ENCODE data around the gene C1D.
A peak's percentile ranks its signal among the peaks of the same experiment; 100 is the strongest.
"Not testable (repeated sequence)": the region's sequence is repeated elsewhere in the genome, so short reads cannot be mapped to it uniquely, and the experiment has no call there.

C1D gene, protein sequence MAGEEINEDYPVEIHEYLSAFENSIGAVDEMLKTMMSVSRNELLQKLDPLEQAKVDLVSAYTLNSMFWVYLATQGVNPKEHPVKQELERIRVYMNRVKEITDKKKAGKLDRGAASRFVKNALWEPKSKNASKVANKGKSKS

DNA sequence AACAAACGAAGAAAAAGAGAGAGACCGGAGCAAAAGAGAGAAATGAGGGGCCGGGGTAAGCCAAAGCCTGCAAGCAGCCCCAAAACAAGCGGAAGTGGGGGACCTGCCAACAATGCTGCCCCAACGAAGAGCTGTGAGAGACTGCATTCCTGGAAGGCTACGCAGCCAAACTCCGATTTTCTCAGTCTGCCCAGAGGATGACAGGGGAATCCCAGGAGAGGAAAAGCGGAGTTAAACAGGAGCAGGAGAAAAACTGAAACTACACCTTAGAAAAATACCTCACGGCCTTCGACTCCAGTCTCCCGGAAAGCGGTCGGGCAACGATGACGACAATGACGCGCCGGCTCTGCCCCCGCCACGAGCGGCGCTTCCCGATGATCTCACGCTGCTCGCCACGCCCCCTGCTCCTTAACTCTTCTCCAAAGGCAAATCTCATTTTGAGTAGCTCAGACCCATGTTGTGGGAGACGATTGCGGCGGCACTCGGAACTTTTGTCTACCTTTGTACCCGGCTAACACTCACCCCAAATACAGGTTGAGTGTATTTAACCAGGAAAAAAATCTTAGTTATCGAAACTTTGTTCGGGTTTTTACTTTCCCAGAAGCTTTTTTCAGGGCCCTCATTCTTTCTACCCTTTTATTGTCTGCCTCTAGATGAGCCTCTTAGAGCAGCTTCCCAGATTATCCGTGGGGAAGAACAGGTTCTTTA lies at the start of gene C1D:
C1D (minus strand) TSS at position 325 of the 708 bp plus-strand sequence. CDS start 15,694 bp downstream, outside the sequence.
- DNase-seq: peak; percentile 84

DNA sequence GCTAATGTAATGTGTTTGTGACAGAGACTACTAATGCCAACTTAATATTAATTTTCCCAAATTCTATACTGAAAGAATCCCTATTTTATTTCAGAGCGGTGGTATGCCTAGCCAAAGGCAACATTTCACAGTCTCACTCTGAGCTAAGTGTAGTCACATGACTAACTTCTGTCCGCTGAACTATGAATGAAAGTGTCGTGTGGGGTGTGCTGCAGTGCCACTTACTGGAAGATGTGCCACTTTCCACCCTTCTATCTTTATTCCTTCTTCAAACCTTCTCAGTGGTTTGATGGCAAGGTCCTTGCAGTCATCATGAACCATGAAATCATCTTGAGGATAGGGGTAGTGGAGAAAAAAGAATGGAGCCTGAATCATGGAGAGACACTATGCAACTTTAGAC lies 47.3 kb upstream of the C1D start:
- DNase-seq: no peak

DNA sequence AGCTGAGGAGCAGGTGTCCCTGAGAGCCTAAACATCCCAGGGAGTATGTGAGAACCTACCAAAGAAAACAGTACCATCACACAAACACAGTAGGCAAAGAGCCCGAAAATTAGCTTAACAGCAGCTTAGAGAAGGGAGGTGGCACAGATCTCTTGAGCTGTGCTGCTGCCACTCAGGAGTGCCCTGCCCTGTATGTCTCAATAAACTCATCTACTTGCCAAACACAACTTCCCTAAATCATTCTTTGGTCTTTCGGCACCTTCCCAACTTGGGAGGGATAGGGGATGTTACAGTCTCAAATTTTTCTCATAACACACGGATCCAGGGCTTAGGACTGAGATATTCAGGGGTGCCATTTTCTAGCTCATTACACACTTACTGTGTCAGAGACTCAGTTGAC lies 45.3 kb upstream of the C1D start:
- no peak for DNase-seq

DNA sequence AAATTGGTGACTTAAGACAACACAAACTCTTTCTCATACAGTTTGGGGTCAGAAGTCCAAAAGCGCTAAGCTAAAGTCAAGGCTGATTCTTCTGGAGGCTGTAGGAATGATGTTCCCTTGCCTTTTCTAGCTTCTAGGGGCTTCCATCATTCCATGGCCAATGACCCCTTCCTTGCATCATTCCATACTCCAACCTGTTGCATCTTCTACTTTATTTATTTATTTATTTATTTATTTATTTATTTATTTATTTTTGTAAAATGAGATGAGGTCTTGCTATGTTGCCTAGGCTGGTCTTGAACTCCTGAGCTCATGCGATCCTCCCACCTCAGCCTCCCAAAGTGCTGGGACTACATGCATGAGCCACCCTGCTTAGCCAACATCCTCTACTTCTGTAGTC lies 44.7 kb upstream of the C1D start:
- no peak for DNase-seq

DNA sequence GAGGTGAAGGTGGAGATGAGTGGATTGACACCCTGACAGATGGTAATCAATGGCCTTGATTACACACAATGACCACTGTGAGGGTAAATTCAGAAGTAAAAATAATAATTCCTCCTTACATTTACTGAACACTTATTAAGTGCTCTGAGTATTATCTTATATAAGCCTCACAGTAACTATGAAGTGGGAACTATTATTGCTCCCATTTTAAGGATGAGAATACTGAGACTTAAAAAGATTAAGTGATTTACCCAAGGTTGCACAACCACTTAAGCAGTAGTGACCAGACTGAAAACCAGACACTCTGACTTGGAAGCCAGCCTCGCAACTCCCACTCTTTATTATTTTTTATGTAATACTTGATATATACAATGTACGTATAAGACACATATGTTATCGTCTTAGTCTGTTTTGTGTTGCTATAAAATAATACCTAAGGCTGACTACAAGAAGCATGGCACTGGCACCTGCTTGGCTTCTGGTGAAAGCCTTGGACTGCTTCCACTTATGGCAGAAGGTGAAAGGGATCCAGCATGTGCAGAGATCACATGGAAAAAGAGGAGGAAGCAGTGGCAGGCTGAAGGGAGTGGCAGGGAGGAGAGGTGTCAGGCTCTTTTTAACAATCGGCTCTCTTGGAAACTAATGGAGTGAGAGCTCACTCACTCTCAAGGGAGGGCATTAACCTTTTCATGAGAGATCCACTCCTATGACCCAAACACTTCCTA lies 41.5 kb upstream of the C1D start:
- no peak for DNase-seq

DNA sequence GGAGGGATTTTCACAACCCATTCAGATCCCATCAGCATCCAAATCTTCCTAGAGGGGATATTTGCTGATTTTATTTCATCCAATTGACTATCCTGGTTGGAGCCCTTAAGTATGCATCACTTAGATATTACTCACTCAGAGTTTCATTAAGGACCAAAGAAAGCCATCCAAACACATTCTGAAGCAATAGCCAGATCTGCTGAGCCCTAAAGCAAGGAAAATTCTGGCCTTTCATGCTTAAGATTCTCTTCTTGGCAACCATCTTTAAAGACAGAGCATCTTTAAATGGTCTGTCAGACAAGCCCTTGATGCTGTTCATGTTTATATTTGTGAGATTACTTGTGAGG lies 40.9 kb upstream of the C1D start:
- DNase-seq: no peak

DNA sequence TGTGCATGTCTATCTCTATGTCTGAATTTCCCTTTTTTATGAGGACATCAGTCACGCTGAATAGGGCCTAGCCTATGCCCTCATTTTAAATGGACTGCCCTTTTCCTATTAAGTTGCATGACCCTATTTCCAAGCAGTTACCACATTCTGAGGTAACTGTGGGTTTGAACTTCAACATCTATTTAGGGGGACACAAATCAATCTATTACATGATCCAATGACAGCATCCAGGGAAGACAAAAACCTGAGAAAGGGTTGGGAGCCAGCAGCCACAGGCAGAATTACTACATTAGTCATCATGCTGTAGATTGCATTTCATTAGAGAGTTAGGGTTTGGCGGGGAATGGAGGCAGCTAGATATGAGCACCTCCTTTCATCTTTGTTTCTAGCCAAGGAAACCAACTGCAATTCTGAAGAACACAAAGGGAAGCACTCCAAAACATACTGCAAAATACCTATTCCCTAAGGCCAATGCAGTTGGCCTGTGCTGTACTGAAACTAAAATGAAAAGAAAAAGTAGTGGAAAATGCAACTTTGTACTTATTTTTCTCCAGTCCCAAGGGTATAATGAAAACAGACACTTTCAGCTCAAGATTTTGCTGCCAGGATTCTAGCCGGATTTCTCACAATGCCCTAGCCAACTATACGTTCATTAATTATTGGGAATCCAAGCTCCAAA lies 40.4 kb upstream of the C1D start:
- DNase-seq: no peak

DNA sequence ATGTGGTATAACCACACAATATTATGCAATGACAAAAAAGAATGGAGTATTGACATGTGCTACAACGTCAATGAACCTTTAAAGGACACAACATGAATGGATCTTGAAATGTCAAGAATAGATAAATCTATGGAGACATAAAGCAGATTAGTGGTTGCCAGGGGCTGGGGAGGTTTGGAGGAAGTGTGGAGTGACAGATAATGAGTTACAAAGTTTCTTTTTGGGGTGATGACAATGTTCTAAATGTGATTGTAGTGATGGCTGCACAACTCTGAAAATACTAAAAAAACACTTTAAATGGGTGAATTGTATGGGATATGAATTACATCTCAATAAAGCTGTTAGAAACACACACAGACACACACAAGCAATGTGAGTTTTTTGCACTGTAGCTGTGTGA lies 37.4 kb upstream of the C1D start:
- no peak for DNase-seq

DNA sequence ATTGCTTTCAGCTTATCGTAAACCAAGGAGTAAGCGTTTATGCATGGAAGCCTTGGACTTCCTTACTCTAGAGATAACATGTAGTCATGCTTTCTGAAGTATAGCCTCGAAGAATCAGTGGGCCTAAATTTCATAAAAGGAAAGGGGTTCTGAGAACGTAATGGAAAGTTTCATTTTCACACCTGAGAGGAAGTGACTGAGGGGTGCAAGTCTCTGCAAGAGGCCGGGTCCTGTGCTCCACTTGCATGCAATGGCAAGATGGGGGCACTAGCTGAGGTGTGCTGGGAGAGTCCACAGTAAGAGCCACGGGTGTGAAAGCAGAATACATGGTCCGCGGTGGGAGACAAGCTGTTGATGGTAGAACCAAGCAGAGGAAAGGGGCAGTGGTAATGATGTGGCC lies 36.5 kb upstream of the C1D start:
- DNase-seq: no peak

DNA sequence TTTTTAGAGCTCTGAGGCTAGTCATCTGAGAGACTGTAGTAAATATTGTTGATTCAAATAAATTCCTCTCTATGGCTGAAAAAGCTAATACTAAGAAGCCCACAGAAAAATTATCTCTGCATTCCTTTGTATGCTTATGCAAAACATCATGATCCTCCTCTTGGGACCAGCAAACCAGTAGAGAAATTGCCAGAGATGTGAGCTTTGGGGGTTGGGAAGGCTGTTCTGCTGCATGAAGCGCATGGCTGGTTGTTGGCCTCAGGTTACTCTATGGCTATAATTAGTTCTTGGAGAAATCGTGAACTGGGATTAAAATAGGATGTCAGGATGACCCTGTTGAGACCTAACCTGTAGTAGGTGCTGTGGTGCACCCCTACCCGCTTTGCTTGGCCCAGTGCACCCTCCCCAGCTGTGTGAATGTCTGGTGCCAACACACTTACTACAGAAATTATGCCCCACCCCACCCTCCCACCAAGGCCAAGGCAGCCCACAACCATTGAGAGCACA lies 35.5 kb upstream of the C1D start:
- DNase-seq: no peak

DNA sequence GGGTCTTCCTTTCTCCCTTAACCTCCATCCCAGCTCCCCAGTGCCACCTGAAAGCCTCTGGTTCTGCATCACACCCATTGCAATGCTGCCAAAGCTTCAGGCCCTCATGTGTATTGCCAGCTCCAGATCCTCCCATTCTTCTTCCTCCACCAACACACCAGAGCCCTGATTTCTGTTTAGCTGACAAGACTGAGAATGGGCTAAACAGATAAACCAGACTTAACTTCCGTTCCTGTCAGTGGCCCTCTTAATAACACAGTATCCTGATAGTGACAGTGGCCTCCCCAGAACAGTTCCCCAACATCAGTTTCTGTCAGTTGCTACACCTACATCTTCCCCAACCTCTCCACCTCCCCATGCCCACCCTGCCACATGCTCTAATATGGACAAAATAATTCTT lies 31.3 kb upstream of the C1D start:
- DNase-seq: no peak

DNA sequence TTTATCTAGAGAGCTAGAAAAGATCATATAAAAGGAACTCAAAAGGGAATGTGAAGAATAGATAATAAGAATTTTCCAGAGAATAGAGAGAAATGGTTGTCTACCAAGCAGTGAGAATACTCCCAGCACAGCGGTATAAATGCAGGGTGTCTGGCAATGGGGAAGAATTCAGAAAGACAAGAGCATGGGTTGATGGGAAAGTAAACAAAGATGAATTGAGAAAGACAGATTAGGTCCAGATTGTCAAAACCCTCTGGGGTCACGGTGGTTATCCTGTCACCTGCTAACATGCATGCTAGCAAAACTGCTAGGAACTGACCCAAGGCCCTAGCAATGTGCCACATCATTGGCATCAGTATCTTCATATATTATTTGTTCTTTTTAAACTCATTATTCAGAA lies 30.8 kb upstream of the C1D start:
- no peak for DNase-seq

DNA sequence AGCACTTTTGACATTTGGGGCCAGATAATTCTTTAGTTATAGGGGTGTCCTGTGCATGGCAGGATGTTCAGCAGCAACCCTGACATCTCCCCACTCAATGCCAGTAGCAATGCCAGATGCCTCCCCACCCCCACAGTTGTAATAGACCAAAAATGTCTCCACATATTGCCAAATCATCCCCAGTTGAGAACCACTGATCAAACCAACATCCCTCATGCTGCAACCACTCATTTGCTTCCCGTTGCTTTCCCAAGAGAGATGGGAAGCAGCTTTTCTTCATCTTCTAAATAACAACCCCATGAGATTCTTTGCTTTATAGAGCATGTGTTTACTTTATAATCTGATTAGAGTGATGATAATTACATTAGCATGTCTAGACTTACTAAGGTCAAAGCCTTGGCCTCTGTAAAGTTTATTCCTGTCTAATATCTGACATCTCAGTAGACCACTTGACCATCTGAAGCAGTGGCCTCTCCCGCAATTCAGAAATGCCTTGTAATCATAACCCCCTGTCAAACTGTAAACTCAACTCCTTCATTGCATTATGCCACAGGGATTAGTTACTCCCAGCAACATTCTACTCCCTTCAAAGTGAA lies 28.7 kb upstream of the C1D start:
- DNase-seq: no peak

DNA sequence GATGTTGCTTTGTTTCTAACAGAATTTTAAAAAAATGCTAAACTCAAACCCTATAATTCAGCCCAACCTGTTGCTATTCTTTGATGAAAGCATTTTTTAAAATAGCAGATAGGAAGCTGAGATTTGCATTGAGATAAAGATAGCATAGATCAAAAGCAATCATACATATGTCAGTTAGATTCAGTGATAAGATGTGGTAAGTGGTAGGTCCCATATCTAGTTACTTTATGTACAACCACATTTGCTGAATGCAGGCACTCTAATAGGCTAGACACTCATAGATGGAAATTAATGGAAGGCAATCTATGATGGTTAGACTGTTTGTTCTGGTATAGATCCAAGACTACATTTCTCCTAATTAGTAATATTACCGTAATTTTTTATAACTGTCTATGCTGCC lies 27.2 kb upstream of the C1D start:
- DNase-seq: no peak

DNA sequence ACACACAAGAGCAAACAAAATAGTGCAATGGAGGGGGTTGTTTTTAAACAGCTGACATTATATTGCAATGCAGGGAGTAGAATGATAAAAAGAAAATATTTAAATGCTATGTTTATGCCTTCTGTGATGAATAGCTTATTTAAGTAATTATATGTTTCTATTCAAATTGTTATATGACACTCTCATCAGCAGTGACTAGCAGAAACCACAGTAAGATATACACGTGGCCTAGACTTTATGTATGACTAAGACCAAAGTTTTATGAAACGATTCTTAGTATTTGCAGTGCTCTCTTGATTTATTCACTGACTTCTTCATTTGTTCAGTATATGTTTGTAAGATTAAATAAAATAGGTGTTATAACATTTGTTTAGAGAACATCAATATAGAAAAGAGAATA lies 26.1 kb upstream of the C1D start:
- no peak for DNase-seq

DNA sequence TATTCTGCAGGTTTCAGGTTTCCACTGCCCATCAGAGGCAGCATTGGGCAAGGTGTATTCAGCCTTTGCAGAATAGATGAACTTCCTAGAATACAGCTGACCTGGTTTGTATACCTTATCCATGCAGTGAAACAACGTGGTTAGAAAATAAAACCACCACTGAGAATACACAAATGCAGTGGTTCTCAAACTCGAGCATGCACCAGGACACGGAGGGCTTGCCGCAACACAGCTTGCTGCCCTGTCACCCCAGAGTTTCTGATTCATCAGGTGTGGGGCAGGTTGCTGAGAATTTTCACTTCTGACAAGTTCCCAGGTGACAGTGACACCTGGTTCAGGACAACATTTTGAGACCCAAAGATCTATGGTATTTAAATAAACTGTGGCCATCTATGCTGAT lies 23.4 kb upstream of the C1D start:
- DNase-seq: no peak

DNA sequence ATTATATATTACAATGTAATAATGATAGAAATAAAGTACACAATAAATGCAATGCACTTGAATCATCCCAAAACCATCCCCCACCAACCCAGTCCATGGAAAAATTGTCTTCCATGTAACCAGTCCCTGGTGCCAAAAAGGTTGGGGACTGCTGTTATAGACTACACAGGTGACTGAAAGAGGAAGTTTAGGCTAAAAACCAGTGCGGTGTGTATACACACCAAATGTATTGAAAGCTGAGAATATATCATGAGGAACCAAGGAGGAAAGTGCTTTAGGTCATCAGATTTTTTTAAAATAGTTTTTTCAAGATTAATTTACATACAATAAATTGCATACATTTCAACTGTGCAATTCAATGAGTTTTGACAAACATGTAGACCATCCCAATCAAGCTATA lies 20.5 kb upstream of the C1D start:
- DNase-seq: no peak

DNA sequence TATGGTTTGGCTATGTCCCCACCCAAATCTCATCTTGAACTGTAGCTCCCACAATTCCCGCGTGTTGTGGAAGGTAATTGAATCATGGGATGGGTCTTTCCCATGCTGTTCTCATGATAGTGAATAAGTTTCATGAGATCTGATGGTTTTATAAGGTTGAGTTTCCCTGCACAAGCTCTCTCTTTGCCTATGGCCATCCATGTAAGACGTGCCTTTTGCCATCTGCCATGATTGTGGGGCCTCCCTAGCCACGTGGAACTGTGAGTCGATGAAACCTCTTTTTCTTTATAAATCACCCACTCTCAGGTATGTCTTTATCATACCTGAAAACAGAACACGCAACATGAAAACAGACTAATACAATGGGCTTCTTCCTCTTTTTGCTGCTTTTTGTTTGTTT lies 11.2 kb upstream of the C1D start:
- DNase-seq: no peak

DNA sequence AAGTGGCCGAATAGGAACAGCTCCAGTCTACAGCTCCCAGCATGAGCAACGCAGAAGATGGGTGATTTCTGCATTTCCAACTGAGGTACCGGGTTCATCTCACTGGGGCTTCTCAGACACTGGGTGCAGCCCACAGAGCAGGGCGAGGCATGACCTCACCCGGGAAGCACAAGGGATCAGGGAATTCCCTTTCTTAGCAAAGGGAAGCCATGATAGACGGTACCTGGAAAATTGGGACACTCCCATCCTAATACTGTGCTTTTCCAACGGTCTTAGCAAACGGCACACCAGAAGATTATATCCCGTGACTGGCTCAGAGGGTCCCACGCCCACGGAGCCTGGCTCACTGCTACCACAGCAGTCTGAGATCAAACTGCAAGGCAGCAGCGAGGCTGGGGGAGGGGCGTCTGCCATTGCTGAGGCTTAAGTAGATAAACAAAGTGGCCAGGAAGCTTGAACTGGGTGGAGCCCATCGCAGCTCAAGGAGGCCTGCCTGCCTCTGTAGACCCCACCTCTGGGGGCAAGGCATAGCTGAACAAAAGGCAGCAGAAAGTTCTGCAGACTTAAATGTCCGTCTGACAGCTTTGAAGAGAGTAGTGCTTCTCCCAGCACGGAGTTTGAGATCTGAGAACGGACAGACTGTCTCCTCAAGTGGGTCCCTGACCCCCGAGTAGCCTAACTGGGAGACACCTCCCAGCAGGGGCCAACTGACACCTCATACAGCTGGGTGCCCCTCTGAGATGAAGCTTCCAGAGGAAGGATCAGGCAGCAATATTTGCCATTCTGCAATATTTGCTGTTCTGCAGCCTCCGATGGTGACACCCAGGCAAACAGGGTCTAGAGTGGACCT lies 1.2 kb upstream of the C1D start:
- not testable (repeated sequence) for DNase-seq

DNA sequence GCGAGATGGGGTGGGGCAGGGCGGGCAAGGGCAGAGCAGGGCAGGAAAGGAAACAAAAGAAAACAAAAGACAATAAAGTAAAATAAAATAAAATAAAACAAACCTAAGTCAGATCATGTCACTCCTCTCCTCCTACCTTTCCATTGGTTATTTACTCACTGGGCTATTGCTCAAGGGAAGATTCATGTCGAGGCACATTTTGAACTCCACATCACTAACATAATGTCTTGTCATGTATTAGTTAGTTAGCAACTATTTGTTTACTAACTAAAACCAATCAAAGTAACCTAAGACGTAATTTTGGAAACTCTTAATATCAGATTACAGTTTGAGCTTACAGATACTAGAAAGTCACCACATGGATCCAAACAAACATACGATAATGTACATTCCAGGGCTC lies 2.2 kb downstream of the C1D start:
- no peak for DNase-seq

DNA sequence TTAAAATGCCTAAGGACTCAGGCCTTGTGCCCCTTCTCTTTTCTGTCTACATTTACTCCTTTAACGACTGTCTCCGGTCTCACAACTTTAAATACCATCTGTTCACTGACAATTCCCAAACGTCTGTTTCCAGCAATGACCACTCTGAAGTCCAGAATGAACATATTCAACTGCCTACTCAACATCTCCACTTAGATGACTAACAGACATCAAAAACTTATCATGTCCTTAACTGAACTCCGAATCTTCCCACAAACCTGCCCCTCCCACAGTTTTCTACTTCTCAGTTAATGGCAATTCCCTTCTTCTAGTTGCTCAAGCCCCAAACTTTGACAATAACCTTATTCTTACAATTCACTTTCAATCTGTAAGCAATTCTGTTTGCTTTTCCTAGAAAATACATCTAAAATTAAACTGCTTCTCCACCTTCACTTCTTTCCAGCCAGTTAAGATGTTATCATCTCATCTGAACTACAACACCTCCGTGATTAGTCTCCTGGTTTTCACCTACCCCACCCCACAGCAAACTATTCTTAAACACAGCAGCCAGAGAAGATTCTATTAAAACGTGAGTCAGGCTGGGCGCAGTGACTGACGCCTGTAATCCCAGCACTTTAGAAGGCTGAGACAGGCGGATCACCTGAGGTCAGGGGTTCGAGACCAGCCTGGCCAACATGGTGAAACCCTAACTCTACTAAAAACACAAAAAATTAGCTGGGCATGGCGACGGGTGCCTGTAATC lies 2.8 kb downstream of the C1D start:
- DNase-seq: no peak

Data from NCI-H510A (cell line).